GM18868 (cell line): Measurements from ENCODE around the gene SNRNP48.

ENCODE experiments used
- ATAC-seq: cut with Tn5 transposase; IDR thresholded peaks from one replicate; pipeline ENCODE4 v1.9.1; 2021; ENCODE audit warnings: mild to moderate bottlenecking, moderate library complexity; ENCODE audit not compliant: unreplicated experiment

The SNRNP48 gene, protein sequence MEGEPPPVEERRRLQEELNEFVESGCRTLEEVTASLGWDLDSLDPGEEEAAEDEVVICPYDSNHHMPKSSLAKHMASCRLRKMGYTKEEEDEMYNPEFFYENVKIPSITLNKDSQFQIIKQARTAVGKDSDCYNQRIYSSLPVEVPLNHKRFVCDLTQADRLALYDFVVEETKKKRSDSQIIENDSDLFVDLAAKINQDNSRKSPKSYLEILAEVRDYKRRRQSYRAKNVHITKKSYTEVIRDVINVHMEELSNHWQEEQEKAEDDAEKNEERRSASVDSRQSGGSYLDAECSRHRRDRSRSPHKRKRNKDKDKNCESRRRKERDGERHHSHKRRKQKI

DNA sequence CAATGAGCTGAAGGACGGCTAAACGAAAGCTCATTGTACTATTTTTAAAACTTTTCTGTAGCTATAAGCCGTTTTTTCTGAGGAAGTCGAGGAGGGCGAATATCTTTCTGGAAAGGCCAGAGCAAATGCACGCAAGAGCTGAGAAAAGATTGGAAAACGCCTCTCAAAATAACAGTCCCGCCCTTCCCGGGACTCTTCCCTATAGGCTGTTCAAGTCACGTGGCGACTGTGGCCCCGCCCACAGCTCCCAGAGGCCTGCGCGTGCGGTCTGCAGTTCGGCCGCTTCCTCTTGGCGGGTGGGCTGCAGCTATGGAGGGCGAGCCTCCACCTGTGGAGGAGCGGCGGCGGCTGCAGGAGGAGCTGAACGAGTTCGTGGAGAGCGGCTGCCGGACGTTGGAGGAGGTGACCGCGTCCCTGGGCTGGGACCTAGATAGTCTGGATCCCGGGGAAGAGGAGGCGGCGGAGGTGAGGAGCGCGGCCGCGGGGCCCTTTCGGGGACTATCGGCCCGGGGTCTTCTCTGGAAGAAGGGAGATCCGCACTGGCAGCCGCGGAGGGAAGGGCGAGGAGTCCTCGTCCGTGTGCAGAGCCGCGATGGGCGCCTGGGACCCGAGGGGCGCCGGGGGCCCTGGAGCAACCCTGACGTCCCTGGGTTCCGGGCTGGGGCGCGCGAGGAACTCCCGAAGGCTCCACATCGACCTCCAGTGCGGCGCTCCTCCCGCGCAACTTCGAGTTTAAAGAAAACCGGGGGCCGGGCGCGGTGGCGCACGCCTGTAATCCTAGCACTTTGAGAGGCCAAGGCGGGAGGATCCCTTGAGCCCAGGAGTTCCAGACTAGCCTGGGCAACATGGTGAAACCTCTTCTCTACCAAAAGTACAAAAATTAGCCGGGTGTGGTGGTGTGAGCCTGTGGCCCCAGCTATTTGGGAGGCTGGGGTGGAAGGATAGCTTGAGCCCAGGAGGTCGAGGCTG lies at the start of gene SNRNP48:
SNRNP48 (plus strand) TSS at position 250 of the 969 bp plus-strand sequence; CDS start at position 310, 60 bp downstream.
- peak; percentile 100 for ATAC-seq

DNA sequence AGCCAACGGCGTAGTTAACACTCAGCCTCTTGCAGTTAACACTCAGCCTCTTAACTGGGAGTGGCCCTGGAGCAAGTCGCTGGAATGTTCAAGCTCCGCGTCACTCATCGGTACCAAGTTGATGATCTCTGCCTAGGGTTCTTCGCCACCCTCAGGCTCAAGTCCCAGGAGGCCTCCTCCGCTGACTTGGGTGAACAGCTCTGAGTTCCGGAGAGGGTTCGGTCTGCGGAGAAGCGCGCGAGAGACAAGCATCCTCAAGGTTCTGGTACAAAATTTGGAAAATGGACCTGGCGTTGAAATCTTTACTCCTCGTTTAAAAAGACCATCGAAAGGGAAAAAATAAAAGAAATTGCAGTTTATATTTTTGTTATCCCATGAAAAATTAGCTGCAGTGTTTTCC lies 49.4 kb upstream of the SNRNP48 start:
- ATAC-seq, result no peak

DNA sequence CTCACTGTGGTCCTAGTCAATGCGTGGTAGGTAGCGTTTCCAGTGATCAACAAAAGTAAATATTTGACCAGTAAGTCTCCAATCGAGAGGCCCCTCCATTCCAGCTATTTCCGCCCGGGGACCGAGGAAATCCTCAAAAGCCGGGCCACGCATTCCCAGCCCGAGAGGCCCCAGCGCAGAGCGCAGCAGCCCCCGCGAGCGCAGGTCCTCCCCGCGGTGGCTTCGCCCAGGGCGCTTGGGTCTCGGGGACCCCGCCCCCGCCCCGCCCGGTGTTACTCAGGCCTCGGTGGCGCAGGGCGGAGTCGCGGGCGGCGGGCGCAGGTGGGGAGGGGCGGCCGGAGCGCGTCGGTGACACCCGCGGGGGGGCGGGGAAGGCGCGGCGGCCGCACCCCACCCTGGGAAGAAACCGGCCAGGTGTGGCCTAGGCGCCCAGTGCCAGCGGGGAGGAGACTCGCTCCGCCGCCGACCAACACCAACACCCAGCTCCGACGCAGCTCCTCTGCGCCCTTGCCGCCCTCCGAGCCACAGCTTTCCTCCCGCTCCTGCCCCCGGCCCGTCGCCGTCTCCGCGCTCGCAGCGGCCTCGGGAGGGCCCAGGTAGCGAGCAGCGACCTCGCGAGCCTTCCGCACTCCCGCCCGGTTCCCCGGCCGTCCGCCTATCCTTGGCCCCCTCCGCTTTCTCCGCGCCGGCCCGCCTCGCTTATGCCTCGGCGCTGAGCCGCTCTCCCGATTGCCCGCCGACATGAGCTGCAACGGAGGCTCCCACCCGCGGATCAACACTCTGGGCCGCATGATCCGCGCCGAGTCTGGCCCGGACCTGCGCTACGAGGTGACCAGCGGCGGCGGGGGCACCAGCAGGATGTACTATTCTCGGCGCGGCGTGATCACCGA lies 48.6 kb upstream of the SNRNP48 start, which contains the start of gene DSP:
DSP (plus strand) TSS at position 497 of the 890 bp plus-strand sequence; CDS start at position 742, 245 bp downstream.
- ATAC-seq, result no peak

DNA sequence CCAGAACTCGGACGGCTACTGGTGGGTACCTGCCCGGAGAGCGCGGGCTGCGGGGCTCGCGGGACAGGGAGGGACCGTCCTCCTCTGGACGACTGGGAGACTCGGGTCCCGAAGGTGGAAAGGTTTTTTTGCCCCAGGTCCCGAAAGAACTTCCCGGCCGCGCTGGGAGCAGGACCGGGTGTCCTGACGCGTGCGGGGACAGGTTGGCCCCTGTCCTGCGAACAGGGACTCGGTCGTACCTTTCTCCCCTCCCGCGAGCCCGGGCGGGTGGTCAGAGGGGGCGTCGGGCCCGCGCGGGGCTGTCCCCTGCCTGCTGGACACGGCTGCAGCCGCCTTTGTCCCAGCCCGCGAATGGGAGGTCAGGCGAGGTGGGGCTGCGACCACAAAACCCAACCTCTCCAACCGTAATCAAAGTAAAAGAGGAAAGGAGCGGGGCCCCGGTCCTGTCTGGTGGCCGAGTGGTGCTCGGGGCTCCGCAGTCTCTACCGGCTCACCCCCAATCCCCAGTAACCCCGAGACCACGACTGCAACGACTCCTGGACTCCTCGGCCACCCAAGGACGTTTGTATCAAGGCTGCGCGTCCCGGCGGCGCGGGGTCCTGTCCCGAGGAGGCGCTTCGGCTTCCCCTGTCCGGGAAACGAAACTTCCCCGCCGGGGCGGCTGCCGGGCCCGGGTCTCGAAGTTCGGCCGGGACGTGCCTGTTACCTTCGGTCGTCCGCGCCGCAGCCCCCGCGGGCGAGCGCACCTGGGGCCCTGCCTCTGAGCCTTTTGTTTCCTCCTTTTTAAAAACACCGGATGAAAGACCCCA lies 47.7 kb upstream of the SNRNP48 start:
- ATAC-seq, result no peak

DNA sequence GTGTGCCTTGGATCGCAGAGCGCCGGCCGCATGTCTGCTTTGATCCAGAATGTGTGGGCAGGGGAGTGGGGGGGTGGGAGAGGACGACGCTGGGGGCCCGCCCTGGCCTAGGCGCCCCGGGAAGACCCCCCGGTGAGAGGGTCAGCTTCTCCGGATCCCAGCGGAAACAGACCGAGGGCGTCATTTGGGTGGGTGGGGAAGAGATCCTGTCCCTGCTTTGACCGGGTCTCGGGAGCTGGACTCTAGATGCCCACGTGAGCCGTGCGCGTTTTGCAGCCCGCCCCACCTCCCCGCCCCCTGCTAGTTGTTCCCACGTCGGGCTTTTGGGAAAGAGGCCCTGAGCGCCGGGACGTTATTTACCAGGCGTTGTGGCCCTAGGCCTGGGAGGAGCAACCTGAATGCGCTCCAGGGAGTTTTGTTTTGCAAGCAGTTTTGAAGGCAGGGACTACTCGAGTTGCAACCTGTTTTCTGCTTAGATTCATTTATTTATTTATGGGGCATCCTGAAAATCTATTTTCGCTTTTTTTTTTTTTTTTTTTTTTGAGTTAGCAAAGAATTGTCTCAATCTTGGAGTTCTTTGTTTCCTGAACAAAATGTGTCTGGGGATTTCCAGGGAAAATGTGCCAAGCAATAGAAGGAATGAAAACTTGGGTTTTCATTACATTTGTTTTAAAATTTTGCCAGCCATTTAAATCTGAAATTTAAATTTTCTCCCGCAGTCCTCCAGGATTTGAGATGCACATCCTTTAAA lies 46.9 kb upstream of the SNRNP48 start:
- ATAC-seq, result no peak

DNA sequence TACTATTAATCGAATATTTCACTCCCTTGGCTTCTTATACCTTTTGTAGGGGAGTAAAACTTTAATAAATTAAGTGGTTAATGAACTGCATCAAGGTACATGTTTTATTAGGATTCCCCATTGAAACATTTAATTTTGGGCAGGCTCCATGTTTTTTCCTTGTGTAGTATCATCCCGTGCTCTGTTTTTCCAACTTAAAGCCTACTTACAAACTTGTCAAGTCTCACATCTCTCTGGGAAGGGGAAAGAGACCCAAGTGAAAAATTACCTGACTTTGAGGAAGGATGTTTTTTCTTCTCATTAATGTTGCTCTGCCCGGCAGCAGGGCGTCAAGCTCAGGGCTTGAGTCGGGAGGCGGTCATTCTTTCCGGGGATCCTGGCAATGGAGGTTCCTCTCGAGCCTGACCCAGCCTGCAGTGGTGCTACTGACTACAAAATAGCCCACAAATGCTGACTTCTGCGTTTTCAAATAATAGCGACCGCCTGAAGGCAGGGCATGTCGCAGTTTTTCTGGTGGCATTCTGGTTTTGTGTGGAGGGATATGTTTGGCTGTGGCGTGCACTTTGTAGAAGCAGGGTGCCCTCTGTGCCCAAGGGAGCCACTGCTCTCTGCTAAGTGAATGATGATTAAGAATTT lies 46.1 kb upstream of the SNRNP48 start:
- no peak for ATAC-seq

DNA sequence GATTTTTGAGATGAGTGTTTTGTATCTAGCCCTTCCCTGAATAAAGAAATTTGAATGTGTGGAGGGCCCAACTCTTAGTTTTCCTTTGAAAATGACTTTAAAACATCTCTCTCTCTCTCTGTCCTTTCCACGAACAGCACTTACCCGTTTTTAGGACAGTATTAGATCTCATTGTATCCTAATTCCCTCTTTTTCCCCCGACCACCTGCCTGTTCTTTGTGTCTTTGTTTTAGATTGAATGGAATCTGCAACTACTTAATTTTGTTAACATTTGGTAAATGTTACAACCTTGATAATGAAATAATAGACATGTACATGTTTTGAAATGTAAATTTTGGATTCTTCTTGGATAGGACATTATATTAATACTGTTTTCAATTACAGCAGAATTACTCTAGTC lies 45.4 kb upstream of the SNRNP48 start:
- no peak for ATAC-seq

DNA sequence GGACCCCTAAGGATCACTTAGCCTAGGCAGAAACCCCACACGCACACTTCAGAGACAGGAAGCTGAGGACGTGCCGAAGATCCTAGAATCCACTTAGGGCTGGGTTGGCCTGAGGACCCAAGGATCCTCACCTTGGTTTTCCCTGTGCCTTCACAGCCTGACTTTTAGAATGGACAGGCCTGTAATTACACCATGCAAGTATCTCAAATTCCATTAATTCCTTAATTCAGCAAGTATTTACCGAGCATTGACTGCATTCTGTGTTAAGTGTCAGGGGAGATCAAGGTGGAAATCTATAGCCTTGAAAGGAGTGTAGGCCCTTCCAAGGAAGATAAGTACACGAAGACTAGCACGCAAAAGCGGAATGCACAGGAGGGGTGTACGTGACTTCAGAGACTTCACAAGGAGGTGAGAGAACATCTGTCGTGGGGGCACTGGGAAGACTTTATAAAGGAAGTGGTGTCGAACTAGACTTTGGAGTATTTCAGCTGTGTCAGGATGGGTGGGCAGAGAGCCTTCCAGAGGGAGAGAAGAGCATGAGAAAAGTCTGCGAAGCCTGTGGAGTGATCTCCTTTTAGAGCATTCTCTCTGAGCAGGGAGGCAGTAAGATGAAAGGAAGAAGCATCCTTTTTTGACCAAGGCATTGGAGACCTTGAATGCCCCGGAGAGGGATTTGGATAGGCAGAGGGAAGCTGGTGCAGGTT lies 44.5 kb upstream of the SNRNP48 start:
- ATAC-seq, result no peak

DNA sequence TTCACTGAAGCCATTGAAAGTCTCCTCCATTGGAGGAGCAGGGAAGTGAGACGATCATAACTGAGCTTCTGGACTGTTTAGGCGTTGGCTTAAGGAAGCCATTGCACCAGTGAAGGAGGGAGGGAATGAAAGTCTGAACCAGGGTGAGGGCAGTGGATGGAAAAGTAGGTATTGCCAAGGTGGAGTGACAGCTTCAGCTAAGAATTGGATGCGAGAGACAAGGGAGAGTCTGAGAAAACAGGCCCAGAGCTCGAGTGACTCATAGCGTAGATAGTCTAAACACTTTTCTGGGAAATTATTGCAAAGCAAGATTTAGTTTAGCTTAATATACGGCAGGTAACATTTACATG lies 44.0 kb upstream of the SNRNP48 start:
- ATAC-seq, result no peak

DNA sequence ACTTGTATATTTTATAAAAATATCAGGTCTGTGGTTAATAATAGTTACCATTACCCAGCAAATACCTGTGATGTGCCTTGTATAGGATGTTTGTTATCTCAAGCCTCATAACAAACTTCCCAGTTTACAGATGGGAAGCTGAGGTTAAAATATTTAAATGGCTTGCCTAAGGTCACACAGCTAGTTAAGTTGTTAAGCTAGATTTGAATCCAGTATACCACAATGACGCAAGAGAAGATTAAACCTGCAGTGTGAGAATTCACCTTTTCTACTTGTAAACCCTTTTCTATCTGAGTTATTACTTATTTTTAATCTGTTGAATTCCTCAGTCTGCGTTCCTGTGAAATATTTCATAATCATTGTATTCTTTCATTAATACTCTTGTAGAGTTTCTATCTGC lies 43.6 kb upstream of the SNRNP48 start:
- ATAC-seq, result no peak

DNA sequence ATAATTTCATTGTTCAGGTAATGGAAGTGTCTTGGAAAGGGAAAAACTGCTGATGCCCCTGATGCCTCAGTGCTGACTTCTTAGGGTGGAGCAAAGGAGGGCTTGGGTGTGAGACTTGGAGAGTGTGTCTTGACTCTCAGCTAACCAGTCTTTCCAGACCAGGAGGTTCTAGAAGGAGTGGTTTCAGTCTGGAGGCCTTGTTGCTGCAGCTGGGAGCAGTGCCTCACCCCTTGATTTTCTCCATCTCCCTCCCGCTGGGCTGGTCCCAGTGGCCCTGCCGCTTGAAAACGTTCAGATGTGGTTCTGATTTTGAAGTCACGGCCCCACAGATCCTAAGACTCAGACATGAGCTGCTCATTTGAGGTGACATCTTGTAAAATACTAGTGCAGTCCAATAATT lies 43.1 kb upstream of the SNRNP48 start:
- ATAC-seq, result no peak

DNA sequence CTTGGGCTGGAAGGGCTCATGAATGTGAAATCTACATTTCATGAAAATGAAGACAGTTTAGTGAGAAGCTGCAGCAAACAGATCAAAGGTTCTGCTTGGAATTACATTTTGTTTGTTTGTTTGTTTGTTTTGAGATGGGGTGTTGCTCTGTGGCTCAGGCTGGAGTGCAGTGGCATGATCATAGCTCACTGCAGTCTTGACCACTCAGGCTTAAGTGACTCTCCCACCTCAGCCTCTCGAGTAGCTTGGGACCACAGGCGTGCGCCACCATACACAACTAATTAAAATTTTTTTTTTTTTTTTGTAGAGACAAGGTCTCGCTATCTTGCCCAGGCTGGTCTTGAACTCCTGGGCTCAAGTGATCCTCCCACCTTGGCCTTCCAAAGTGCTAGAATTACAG lies 42.7 kb upstream of the SNRNP48 start:
- no peak for ATAC-seq

DNA sequence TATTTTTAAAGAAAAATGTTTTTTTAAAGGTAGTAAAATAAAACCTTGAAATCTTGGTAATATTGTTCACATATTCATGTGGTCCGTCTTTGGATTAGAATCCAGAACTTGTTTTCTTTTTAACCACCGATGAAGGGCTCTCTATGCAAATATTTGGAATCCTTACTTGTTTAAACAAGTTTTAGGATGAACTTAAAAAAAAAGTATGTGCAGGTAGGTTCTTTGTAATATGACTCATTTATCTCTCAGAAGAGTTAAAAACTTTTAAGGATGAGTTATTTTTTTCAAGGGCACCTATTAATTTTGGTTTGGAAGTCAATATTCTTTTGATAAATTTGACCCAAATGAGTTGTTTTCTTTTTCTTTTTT lies 39.6 kb upstream of the SNRNP48 start:
- no peak for ATAC-seq

DNA sequence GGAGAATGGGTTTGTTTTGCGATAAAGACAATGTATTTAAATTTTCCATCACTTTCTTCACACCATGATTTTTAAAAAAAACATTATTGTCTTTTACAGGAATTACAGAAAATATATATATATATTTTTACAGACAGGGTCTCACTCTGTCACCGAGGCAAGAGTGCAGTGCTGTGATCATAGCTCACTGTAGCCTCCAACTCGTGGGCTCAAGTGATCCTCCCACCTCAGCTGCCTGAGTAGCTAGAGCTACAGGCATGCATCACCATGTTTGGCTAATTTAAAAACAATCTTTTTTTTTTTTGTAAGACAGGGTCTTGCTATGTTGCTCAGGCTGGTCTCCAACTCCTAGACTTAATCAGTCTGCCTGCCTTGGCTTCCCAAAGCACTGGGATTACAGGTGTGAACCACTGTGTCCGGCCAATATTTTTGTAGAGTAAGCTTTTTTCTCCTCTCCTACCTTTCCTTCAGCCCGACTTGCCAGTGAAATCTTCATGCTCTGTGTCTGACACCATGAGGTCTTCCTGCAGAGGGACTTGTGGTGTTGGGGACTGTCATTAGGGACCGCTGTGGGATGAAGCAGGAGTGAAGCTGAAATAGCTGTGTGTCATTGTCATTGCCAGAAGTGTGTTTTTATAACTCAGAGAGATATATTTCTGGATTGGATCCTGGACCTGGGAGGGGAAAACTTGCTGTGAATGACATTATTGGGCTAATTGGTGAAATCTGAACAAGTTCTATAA lies 35.3 kb upstream of the SNRNP48 start:
- ATAC-seq, result no peak

DNA sequence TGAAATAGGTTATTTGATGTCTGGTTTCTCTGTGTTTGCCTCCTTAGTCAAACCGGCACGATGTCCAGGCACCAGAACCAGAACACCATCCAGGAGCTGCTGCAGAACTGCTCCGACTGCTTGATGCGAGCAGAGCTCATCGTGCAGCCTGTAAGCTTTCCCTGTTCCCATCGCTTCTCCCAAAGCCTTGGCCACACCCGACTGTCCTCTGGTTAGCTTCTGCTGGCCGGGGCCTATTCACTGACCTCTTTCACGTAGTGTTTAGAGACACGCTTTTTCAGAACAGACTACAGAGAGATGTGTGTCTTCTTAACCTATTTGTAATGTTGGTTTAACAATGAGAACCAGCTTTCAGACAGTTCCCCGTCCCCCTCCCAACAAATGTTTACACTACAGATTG lies 34.3 kb upstream of the SNRNP48 start:
- ATAC-seq, result no peak

DNA sequence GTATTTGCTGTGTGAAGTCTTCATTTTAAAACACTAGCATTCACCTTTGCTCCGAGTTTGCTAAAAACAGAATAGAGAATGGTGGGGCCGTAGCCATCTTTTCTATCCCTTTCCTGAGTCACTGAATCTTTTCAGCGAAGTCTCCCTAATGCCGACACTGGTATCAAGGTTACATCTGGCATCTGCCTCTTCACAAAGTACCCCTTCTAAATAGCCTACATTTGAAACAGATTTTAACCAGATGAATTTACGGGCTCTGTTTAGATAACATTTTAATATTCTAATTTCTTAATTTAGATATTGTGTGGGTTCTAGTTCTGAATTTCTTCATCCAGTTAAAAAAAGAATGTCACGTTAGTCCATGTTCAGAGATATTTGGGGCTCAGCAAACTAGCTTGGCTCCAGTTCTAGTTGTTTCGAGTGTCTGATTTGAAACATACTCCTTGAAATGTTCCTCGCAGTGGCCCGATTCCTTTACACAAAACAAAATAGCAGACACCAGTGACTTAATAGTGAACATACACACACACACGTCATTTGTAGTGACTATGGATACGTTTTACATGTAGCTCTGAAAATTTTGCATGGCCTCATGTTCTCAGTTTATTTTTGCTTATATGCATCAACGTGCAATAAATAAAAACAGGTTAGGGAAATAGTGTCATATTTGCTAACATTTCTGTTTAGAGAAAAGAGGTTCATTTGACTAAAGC lies 33.4 kb upstream of the SNRNP48 start:
- ATAC-seq, result no peak

DNA sequence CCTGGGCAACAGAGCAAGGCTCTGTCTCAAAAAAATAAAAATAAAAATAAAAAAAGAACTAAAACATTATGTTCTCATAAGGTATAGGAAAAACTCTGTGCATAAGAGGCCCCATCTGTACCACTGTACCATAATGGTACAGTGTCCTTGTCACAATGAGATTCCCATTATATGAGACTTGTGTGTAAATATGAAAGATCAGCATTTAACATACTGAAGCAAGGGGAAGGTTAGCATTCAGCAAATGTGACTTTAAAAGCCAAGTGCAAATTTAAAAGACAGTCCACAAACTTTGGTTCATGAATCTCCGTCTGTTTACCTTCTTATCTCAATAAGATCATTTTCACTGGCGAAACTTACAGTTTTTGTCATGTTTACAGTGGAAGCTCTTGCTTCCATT lies 32.3 kb upstream of the SNRNP48 start:
- no peak for ATAC-seq
